HepG2 (cell line): ENCODE data around the gene RP2. TPM values are rescaled to one million over a fixed set of nuclear protein-coding genes. Genes with fewer than 3 reads are reported as not detected.
A peak's percentile ranks its signal among the peaks of the same experiment; 100 is the strongest.

Experiments used
- ATAC-seq: fragments of 200-7000 bp; cut with Tn5 transposase; 3 replicates; pipeline ENCODE4 v1.9.1; 2020; ENCODE audit warnings: mild to moderate bottlenecking, moderate library complexity
- BruUV-seq: library from RNA; stranded (reverse); fragments of 400-500 nt; replicated peaks from 2 replicates; lab custom pipeline; 2021; lab: Mats Ljungman, UMichigan
- CTCF ChIA-PET: fragments of 300-600 bp; formaldehyde crosslinking; extraction: SDS; loops from one replicate; lab custom pipeline; 2021; ENCODE audit warnings: low total read pairs, inconsistent platforms, low intra/inter-chr PET ratio; lab: Yijun Ruan, JAX
- POLR2A ChIA-PET: fragments of 350-600 bp; sonication (Branson Sonifier 250); formaldehyde crosslinking; loops from one replicate; lab custom pipeline; 2020; ENCODE audit warnings: antibody characterized with exemption, inconsistent platforms; lab: Yijun Ruan, JAX
- DNase-seq: peaks from one replicate; pipeline ENCODE4 v3.0.0-alpha.2; 2015; ENCODE audit warnings: low spot score
- FAIRE-seq: peaks from 3 replicates; lab custom pipeline; 2011; peaks lifted over from hg19 to GRCh38; lab: Jason Lieb, UNC
- H2AFZ ChIP-seq: one replicate; pipeline ENCODE4 v1.6.1; 2011; ENCODE audit warnings: low read length, inconsistent platforms
- H3K27ac ChIP-seq: fragments of 300-600 bp; 3 replicates; pipeline ENCODE4 v1.8.0; 2011; ENCODE audit warnings: mixed run types, mild to moderate bottlenecking, mixed read lengths, low read length, inconsistent platforms; ENCODE audit not compliant: insufficient read depth; ENCODE audit errors: extremely low read length
- H3K27me3 ChIP-seq, 2 experiments: fragments of 200-600 bp in 1 of 2; 2 replicates in 1 of 2; 3 replicates in 1 of 2; pipeline versions ENCODE4 v1.6.0 to v1.8.0; 2011; ENCODE audit warnings: low read length in 2 of 2, mild to moderate bottlenecking in 2 of 2, moderate library complexity in 2 of 2, inconsistent platforms in 1 of 2; ENCODE audit not compliant: insufficient read depth in 2 of 2, control insufficient read depth in 1 of 2
- H3K36me3 ChIP-seq, 2 experiments: fragments of 200-600 bp in 1 of 2; replicated peaks in 1 of 2; 2 replicates in 1 of 2; 3 replicates in 1 of 2; pipeline versions ENCODE4 v1.5.1 to v1.8.0; 2011; ENCODE audit warnings: low read length in 2 of 2, inconsistent platforms in 1 of 2; ENCODE audit not compliant: insufficient read depth in 2 of 2, control insufficient read depth in 1 of 2
- H3K4me1 ChIP-seq: 2 replicates; pipeline ENCODE4 v1.5.1; 2012; ENCODE audit warnings: low read length, inconsistent platforms; ENCODE audit not compliant: insufficient read depth
- H3K4me2 ChIP-seq: 2 replicates; pipeline ENCODE4 v1.6.0; 2011; ENCODE audit warnings: low read depth, low read length, inconsistent platforms
- H3K4me3 ChIP-seq, 3 experiments: fragments of 200-600 bp in 1 of 3; sonication (generic), shearing (Covaris generic) in 1 of 3; replicated peaks in 1 of 3; 2 replicates each; pipeline ENCODE4 v1.5.1; 2011 to 2016; ENCODE audit warnings: low read length in 3 of 3, inconsistent platforms in 2 of 3, low read depth in 2 of 3, mild to moderate bottlenecking in 2 of 3, control low read depth in 1 of 3, mixed read lengths in 1 of 3; ENCODE audit not compliant: insufficient read depth in 1 of 3
- H3K79me2 ChIP-seq: one replicate; pipeline ENCODE4 v1.6.1; 2011; ENCODE audit warnings: low read length, inconsistent platforms; ENCODE audit not compliant: insufficient read depth
- H3K9ac ChIP-seq: 2 replicates; pipeline ENCODE4 v1.6.0; 2011; ENCODE audit warnings: mild to moderate bottlenecking, low read depth, low read length, inconsistent platforms; ENCODE audit not compliant: insufficient read depth
- H3K9me3 ChIP-seq: 2 replicates; pipeline ENCODE4 v1.5.1; 2012; ENCODE audit warnings: mild to moderate bottlenecking, low read length
- H4K20me1 ChIP-seq: 2 replicates; pipeline ENCODE4 v1.6.0; 2011; ENCODE audit warnings: inconsistent platforms, mild to moderate bottlenecking, low read length, moderate library complexity; ENCODE audit not compliant: insufficient read depth
- BCLAF1 ChIP-seq: fragments of 450-650 bp; IDR thresholded peaks from 2 replicates; pipeline ENCODE4 v1.6.1; 2017; ENCODE audit warnings: mild to moderate bottlenecking
- CC2D1A ChIP-seq: sonication (generic); formaldehyde crosslinking; IDR thresholded peaks from 2 replicates; pipeline ENCODE4 v1.8.1; 2023; ENCODE audit warnings: mild to moderate bottlenecking, missing genetic modification reagents
- HNF4G ChIP-seq, 2 experiments: sonication (generic) in 1 of 2; formaldehyde crosslinking in 1 of 2; IDR thresholded peaks; 2 replicates each; pipeline versions ENCODE4 v1.4.0 to v1.6.1; 2011 to 2020; ENCODE audit warnings: borderline replicate concordance in 2 of 2, low read depth in 2 of 2, mild to moderate bottlenecking in 2 of 2, low read length in 1 of 2, missing genetic modification reagents in 1 of 2, moderate library complexity in 1 of 2
- RARA ChIP-seq: IDR thresholded peaks from 2 replicates; pipeline ENCODE4 v1.6.1; 2016; ENCODE audit warnings: missing genetic modification reagents, missing compliant biosample characterization
- RNF2 ChIP-seq: fragments of 450-650 bp; conservative IDR thresholded peaks from 2 replicates; pipeline ENCODE4 v1.6.1; 2016; ENCODE audit warnings: low read depth
- ZNF562 ChIP-seq: sonication (generic); formaldehyde crosslinking; IDR thresholded peaks from 2 replicates; pipeline ENCODE4 v1.8.0; 2022; ENCODE audit warnings: missing genetic modification reagents, borderline replicate concordance
- WGBS: methylation state at CpG from one replicate; pipeline ENCODE4 v1.1.6; 2017; ENCODE audit warnings: low lambda C conversion rate; 5-methylcytosine and 5-hydroxymethylcytosine counted together
- in situ Hi-C: cut with HindIII; loops from 2 replicates; pipeline ENCODE4 v1.10.0; 2017; ENCODE audit warnings: low pct_unique_long_range_greater_than_20kb; ENCODE audit not compliant: extremely low pct_ligation_motif_present
- intact Hi-C: fragments of 100-400 bp; cut with micrococcal nuclease; formaldehyde crosslinking; loops from one replicate; pipeline ENCODE4 v1.10.0; 2022; ENCODE audit not compliant: unreplicated experiment
- polyA plus RNA-seq, 8 experiments: library from polyadenylated mRNA; depleted of rRNA in 3 of 8; stranded (reverse) in 7 of 8; unstranded in 1 of 8; fragments of >200 nt; fragmentation: Illumina TruSeq in 4 of 8; extraction: Trizol in 4 of 8; gene quantifications; 2 replicates each; pipeline versions ENCODE4 v1.2.1 to v1.2.3, GENCODE V29; 2011 to 2016; ENCODE audit warnings: low read depth in 4 of 8, missing spikeins in 1 of 8, mixed read lengths in 1 of 8; ENCODE audit not compliant: insufficient read depth in 1 of 8
- total RNA-seq, 5 experiments: library from RNA; depleted of rRNA; stranded (reverse); fragments of >200 nt; fragmentation: Illumina TruSeq; extraction: Trizol; gene quantifications; 2 replicates each; pipeline ENCODE4 v1.2.3, GENCODE V29; 2016; ENCODE audit warnings: low read depth in 1 of 5
- TF ChIP-seq, protein P1 (sequence below): sonication (generic); formaldehyde crosslinking; IDR thresholded peaks from 2 replicates; pipeline ENCODE4 v1.4.0; 2020; ENCODE audit warnings: missing genetic modification reagents

The RP2 gene
- total and polyA plus RNA-seq, 2 of the 13 experiments (the other 11 are each of a cell fraction or from before 2014, with no cell fraction given), result 5.0 to 9.9 TPM

DNA sequence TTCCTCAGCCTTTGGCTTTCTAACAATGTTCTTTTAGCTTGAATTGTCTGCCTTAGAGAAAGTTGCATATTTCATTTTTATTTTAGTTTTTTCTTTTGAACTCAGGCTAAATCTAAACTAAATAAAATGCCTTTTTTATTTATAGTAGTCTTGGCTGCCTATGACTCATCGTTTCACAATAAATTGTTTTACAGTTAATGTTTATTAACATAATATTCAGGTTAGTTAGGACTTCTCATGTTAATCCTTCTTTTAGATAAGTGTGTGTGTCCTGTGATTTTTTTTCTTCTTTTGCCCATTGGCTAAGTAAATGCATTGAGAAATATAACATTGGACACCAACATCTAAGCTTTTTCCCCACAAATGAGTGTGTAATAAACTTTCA is 1.6 kb downstream of the RP2 start (continued):
- TF ChIP-seq RNF2, result no peak
- no peak for TF ChIP-seq HNF4G (IDR thresholded peaks at IDR 0.05; ENCODE audit: borderline replicate concordance, low read depth, low read length)
- no peak for TF ChIP-seq HNF4G (CRISPR knock-in tag; IDR thresholded peaks at IDR 0.05; ENCODE audit: borderline replicate concordance, low read depth)
- no peak for TF ChIP-seq ZNF562 (CRISPR knock-in tag)
- no peak for TF ChIP-seq CC2D1A (CRISPR knock-in tag)
- no peak for TF ChIP-seq BCLAF1
- TF ChIP-seq, all 625 proteins: peak for 0

GRCh38 chrX:46838974-46839480 is 2.2 kb downstream of the RP2 start:
- in situ Hi-C loops (no loop called here), intact Hi-C loops (loop anchor here (5.0 kb wide), 1 partner anchor 37 kb away; no protein-coding TSS in a partner anchor)
- ATAC-seq (no peak), FAIRE-seq (no peak), DNase-seq (no peak)
- no peak overlapping the region for H3K27ac ChIP-seq
- H3K36me3 ChIP-seq, result no peaks in the 10 kb centered on the region
- H3K79me2 ChIP-seq, result peaks cover 32% of the 10 kb centered on the region
- TF ChIP-seq RARA (CRISPR knock-in tag), result no peak
- TF ChIP-seq, protein P1, sequence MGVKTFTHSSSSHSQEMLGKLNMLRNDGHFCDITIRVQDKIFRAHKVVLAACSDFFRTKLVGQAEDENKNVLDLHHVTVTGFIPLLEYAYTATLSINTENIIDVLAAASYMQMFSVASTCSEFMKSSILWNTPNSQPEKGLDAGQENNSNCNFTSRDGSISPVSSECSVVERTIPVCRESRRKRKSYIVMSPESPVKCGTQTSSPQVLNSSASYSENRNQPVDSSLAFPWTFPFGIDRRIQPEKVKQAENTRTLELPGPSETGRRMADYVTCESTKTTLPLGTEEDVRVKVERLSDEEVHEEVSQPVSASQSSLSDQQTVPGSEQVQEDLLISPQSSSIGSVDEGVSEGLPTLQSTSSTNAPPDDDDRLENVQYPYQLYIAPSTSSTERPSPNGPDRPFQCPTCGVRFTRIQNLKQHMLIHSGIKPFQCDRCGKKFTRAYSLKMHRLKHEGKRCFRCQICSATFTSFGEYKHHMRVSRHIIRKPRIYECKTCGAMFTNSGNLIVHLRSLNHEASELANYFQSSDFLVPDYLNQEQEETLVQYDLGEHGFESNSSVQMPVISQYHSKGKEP (CRISPR knock-in tag), result no peak
- H3K4me1 ChIP-seq, result peaks cover 15% of the 10 kb centered on the region
- H3K4me2 ChIP-seq, result peak overlapping the region; percentile 62
- ChIA-PET CTCF (no interaction called here), POLR2A (no interaction called here)
- no TSS peak for BruUV-seq
- H4K20me1 ChIP-seq, result no peaks in the 10 kb centered on the region
- no peaks in the 10 kb centered on the region for H3K9me3 ChIP-seq
- H3K9ac ChIP-seq, result 0 out of 2 replicates have a peak overlapping the region, but pooled peaks have one; percentile 81
- WGBS, result 100% methylated on average over 1 of the region's 1 CpG
- peak overlapping the region in 1 of 3 experiments; percentile 74; a peak in 2 of 6 replicates for H3K4me3 ChIP-seq
- H2AFZ ChIP-seq, result no peak overlapping the region
- no peaks in the 10 kb centered on the region; a peak in 1 of 5 replicates for H3K27me3 ChIP-seq
